RWPE2 (cell line): ENCODE measurements around the gene ANO9.

Experiments used
- ATAC-seq: fragments of 200-7000 bp; cut with Tn5 transposase; 3 replicates; pipeline ENCODE4 v1.9.1; 2021; ENCODE audit warnings: low read depth
- DNase-seq: peaks from one replicate; pipeline ENCODE4 v3.0.0-alpha.2; 2020; ENCODE audit warnings: low spot score
- H3K27ac ChIP-seq: fragments of 450-650 bp; 2 replicates; pipeline ENCODE4 v1.5.1; 2017; ENCODE audit warnings: mild to moderate bottlenecking; ENCODE audit not compliant: poor library complexity, severe bottlenecking
- H3K27me3 ChIP-seq: fragments of 250-450 bp; sonication (Bioruptor Pico); 2 replicates; pipeline ENCODE4 v1.5.1; 2021; ENCODE audit warnings: mild to moderate bottlenecking, moderate library complexity; ENCODE audit not compliant: insufficient read depth, poor library complexity, severe bottlenecking
- H3K36me3 ChIP-seq: fragments of 250-450 bp; sonication (Bioruptor Pico); 2 replicates; pipeline ENCODE4 v1.5.1; 2020; ENCODE audit warnings: low read depth, mild to moderate bottlenecking, moderate library complexity
- H3K4me1 ChIP-seq: fragments of 250-450 bp; sonication (Bioruptor Pico); 2 replicates; pipeline ENCODE4 v1.5.1; 2021; ENCODE audit warnings: mild to moderate bottlenecking, moderate library complexity; ENCODE audit not compliant: insufficient read depth, poor library complexity, severe bottlenecking
- H3K4me3 ChIP-seq: fragments of 250-450 bp; sonication (Bioruptor Pico); 2 replicates; pipeline ENCODE4 v1.5.1; 2021; ENCODE audit warnings: mild to moderate bottlenecking, moderate library complexity; ENCODE audit not compliant: severe bottlenecking
- H3K9me3 ChIP-seq: fragments of 250-450 bp; sonication (Bioruptor Pico); 2 replicates; pipeline ENCODE4 v1.5.1; 2021; ENCODE audit warnings: mild to moderate bottlenecking, moderate library complexity; ENCODE audit not compliant: severe bottlenecking
- TF ChIP-seq, protein P1 (sequence below): fragments of 450-650 bp; IDR thresholded peaks from one replicate; pipeline ENCODE4 v1.5.1; 2017; ENCODE audit warnings: mild to moderate bottlenecking, moderate library complexity; ENCODE audit not compliant: poor library complexity, severe bottlenecking

Gene ANO9

DNA sequence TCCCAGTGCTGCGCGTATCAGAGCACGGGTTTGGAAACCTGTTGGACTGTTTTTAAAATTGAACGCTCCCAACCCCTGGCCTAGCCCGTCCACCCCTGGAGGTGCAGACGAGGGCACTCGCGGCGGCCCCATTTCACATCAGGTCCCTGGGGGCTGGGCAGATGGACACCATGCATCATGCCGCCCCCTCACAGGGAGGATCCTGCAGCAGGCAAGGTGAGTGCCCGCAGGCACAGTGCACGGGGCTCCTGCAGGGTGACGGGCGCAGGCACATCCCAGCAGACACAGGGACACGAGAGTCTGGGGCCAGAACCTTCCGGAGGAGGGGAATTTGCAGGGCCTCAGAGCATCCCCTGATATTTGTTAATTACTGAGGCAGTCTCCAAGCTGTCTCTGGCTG lies 7.3 kb downstream of the ANO9 start:
- H3K4me3 ChIP-seq = no peak overlapping the region
- H3K27me3 ChIP-seq = no peaks in the 10 kb centered on the region
- H3K27ac ChIP-seq = no peak overlapping the region
- no peaks in the 10 kb centered on the region for H3K4me1 ChIP-seq
- H3K36me3 ChIP-seq = no peaks in the 10 kb centered on the region
- no peaks in the 10 kb centered on the region for H3K9me3 ChIP-seq
- ATAC-seq (no peak), DNase-seq (peak; percentile 44)
- TF ChIP-seq, protein P1, sequence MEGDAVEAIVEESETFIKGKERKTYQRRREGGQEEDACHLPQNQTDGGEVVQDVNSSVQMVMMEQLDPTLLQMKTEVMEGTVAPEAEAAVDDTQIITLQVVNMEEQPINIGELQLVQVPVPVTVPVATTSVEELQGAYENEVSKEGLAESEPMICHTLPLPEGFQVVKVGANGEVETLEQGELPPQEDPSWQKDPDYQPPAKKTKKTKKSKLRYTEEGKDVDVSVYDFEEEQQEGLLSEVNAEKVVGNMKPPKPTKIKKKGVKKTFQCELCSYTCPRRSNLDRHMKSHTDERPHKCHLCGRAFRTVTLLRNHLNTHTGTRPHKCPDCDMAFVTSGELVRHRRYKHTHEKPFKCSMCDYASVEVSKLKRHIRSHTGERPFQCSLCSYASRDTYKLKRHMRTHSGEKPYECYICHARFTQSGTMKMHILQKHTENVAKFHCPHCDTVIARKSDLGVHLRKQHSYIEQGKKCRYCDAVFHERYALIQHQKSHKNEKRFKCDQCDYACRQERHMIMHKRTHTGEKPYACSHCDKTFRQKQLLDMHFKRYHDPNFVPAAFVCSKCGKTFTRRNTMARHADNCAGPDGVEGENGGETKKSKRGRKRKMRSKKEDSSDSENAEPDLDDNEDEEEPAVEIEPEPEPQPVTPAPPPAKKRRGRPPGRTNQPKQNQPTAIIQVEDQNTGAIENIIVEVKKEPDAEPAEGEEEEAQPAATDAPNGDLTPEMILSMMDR = no peak

DNA sequence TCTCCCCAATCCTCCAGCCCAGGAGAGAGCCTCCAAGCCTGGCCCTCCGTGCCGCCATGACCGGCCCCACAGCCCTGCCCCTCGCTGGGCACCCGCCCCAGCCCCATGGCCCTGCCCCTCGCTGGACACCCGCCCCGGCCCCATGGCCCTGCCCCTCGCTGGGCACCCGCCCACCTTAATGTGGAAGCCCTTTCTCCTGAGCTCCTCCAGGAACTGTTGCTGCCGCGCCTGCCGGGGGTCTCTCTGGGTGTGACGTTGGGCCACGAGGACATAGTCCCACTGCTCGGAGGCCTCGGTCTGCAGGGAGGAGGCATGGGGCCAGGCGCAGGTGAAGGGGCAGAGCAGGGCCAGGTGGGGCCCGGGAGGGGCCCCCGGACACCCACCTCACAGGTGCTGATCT lies 8.2 kb downstream of the ANO9 start:
- H3K9me3 ChIP-seq = no peaks in the 10 kb centered on the region
- TF ChIP-seq, protein P1 = no peak
- no peak overlapping the region for H3K4me3 ChIP-seq

DNA sequence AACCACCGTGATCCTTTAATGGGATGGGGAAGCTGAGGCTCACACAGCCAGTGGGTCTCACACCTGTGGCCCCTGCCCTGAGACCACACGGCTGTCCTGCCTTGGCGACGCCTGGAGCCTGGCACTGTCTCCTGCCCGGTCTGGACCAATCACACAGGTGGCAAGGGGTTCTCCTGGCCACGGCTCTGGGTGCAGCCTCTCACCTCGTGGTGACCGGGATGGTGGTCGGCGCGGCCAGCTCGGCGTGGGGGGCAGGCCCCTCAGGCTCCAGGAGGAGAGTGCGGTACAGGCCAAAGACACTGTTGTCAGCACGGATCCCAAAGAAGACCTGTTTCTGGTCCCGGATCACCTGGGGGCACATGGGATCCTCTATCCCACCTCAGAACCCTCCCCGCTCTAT lies 8.7 kb downstream of the ANO9 start:
- H3K27ac ChIP-seq = no peak overlapping the region
- H3K27me3 ChIP-seq = no peaks in the 10 kb centered on the region
- H3K9me3 ChIP-seq = no peaks in the 10 kb centered on the region
- DNase-seq (no peak), ATAC-seq (no peak)
- no peaks in the 10 kb centered on the region for H3K4me1 ChIP-seq
- TF ChIP-seq, protein P1 = no peak
- no peaks in the 10 kb centered on the region for H3K36me3 ChIP-seq
- no peak overlapping the region for H3K4me3 ChIP-seq

More for the DNA sequence above, 8.2 kb downstream of the ANO9 start:
- no peak for ATAC-seq
- H3K36me3 ChIP-seq = no peaks in the 10 kb centered on the region
- H3K27me3 ChIP-seq = no peaks in the 10 kb centered on the region
- no peaks in the 10 kb centered on the region for H3K4me1 ChIP-seq
- H3K27ac ChIP-seq = no peak overlapping the region
- peak; percentile 56 for DNase-seq

DNA sequence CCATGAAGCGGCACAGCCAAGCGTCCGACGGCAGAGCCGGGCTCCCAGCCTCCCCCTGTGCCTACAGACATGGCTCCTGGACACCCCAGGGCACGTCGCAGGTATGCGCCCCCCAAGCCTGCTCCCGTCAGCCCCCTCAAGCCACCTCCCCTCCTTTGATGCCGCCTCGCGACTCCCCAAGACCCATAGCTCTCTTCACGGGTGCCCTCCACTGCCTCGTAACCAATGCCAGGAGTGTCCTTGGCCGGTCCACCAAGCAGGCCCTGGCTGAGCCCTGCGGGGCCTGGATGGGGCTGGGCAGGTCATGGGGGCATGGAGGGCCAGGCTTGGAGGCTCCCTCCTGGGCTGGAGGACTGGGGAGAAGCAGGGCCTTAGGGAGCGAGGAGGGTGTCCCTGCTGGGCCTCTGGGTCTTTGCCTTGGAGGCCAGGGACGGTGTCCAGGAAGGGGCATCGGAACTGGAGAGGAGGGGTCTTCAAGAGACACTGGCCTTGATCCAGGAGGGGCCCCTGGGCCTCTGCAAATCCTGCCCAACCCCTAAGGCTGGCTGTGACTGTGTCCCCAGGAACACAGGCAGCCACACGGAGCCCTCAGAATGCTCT lies 9.2 kb downstream of the ANO9 start:
- no peak for ATAC-seq

DNA sequence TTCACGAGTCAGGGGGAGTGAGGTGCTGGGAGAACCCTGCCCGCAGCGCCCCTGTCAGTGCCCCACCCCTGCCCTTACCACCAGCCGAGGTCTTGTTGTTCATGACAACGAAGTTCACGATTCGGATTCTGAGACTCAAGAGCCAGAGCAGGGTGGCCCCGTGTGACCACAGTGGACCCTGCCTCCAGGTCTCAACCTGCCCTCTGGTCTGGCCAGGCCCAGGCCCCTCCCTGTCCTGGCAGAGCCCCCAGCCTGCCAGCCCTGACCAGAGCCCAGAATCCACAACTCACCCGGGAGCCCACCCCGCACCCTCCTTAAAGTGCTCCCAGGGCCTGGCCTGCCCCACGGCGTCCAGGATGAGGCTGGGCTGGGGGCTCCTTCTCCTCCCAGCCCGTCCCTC lies 9.9 kb downstream of the ANO9 start:
- H3K27me3 ChIP-seq = no peaks in the 10 kb centered on the region
- DNase-seq = no peak
- TF ChIP-seq, protein P1 = no peak
- no peak for ATAC-seq
- H3K4me1 ChIP-seq = no peaks in the 10 kb centered on the region
- H3K27ac ChIP-seq = no peak overlapping the region
- H3K9me3 ChIP-seq = no peaks in the 10 kb centered on the region
- H3K36me3 ChIP-seq = no peaks in the 10 kb centered on the region
- no peak overlapping the region for H3K4me3 ChIP-seq

More for the DNA sequence above, 9.2 kb downstream of the ANO9 start:
- TF ChIP-seq, protein P1 = no peak
- no peaks in the 10 kb centered on the region for H3K4me1 ChIP-seq
- H3K9me3 ChIP-seq = no peaks in the 10 kb centered on the region
- no peak overlapping the region for H3K4me3 ChIP-seq
- H3K36me3 ChIP-seq = no peaks in the 10 kb centered on the region
- no peaks in the 10 kb centered on the region for H3K27me3 ChIP-seq
- no peak overlapping the region for H3K27ac ChIP-seq
- no peak for DNase-seq
